ENCODE results near the gene RNF223. TPM values are rescaled to one million over a fixed set of nuclear protein-coding genes. Genes with fewer than 3 reads are reported as not detected.

RNF223 gene
- total RNA-seq, 3 donors from 2014 or later = 1.3 to 7.5 (median 2.1) TPM

DNA sequence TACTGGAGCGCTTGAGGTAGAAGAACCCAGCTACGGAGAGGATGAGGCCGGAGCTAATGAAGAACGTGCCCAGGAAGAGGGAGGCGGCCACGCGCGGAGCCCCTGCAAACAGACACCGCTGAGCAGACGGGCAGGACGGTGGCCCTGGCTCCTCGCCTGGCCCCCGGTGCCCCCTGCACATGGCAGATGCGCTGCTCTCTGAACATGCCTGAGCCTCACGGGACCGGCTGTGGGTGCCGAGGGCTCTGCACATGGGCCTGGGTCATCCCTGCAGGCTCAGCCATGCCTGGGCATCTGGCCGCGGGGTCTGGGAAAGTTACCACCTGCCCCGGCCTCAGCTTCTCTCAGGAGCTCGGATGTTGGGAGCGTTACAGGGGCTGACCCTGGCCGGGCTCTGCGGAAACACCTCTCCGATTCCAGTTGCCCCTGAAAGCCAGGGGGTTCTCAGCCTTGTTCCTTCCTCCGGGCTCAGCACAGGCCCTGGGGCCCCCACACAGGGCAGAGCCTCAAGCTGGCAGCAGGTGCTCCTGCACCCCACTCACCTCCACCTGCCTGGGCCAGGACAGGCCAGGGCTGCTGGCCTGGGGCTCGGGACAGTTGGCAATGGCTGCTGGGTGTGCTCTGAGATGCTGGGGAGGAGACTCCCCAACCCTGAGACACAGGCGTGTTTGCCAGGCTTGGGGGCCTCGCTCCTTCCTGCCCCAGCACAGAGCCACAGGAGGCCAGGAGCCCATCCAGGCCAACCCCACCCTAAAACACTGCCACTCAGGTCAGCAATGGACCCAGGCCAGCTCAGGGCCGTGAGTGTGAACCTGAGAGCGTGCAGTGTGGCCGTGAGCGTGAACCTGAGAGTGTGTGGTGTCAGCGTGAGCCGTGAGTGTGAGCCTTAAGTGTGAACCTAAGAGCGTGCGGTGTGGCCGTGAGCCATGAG lies 12.1 kb upstream of the RNF223 start:
- Histone ChIP-seq H3K9me3 (no peaks in the 10 kb centered on the region), H3K4me3 (no peak overlapping the region), H3K4me1 (ENCODE audit: low read depth) (no peaks in the 10 kb centered on the region), H3K36me3 (ENCODE audit: low read depth) (no peaks in the 10 kb centered on the region)
- DNase-seq = peak in 1 of 3 donors; percentile 42
- TF ChIP-seq, protein P1, sequence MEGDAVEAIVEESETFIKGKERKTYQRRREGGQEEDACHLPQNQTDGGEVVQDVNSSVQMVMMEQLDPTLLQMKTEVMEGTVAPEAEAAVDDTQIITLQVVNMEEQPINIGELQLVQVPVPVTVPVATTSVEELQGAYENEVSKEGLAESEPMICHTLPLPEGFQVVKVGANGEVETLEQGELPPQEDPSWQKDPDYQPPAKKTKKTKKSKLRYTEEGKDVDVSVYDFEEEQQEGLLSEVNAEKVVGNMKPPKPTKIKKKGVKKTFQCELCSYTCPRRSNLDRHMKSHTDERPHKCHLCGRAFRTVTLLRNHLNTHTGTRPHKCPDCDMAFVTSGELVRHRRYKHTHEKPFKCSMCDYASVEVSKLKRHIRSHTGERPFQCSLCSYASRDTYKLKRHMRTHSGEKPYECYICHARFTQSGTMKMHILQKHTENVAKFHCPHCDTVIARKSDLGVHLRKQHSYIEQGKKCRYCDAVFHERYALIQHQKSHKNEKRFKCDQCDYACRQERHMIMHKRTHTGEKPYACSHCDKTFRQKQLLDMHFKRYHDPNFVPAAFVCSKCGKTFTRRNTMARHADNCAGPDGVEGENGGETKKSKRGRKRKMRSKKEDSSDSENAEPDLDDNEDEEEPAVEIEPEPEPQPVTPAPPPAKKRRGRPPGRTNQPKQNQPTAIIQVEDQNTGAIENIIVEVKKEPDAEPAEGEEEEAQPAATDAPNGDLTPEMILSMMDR (IDR thresholded peaks at IDR 0.05) = no peak
- intact Hi-C loops (cut with DNase I, micrococcal nuclease) = no loop called here
- ATAC-seq = no peak

DNA sequence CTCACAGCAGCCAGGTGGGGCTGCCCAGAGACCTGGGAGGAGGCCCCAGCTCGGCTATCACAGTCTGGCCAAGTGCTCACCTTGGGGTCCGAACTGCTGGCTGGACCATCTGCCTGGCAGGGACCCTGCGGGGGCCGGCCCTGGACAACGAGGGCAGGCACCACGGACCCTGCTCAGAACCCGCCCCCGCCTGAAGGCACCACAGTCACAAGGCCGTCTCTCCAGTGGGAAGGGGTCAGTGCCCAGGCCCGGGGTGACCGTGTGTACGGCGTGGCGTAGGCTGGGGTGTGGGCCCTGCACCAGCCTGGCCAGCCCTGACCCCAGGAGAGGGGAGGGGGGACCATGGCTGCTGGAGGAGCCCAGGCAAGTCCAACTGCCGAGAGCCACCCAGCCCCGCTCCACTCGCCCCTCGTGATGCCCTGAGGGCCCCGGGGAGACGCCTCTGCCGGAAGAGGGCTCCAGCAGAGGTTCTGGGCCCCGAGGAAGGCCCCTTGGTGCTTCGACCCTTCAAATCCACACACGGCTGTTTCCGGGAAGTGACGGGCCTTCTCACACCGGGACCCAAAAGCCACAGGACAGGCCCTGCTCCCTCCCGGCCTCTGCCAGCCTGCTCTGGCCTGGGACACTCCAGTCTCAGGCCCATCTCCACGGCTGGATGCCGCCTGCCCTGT lies 11.2 kb upstream of the RNF223 start:
- DNase-seq = peak in 2 of 3 donors; percentile 22 to 39
- TF ChIP-seq, protein P1 (IDR thresholded peaks at IDR 0.05) = no peak
- H3K9me3 ChIP-seq = no peaks in the 10 kb centered on the region
- H3K4me1 ChIP-seq (ENCODE audit: low read depth) = peaks cover 1% of the 10 kb centered on the region
- no peak for ATAC-seq
- intact Hi-C loops (cut with DNase I, micrococcal nuclease) = no loop called here
- H3K4me3 ChIP-seq = no peak overlapping the region
- H3K36me3 ChIP-seq (ENCODE audit: low read depth) = no peaks in the 10 kb centered on the region

DNA sequence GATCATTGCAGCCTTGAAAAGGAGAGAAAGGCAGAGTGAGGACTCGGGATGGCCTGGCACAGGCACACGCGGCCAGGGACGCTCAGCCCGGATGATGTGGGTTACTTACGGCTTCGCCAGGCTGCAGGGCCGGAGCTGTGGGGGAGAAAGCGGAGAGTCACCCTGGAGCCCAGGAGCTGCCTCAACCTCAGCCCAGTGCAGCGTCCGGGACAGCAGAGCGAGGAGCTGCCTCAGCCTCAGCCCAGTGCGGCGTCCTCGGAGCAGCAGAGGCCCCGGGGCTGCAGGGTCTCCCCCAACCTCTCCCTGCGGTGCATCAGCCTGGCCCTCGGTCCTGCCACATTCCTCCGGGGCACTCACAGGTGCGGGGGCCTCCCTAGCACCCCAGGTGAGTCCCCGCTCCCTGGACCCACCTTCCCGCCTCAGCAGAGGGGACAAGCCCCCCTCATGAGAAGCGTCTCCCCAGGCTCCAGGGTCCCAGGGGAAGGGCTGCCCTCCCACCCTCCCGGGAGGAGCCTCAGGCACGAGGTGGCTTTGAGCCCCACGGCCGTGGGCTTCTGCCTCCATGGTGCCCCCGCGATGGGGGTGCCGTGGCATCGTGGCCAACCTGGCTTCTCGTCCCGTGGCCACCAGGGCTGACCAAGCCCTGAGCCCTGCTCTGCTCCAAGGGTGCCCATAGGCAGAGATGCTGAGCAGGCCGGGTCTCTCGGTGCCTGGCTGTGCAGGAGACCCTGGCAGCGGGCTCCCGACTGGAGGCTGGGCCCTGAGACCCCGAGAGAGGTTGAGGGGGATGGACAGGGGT lies 10.5 kb upstream of the RNF223 start:
- Histone ChIP-seq H3K9me3 (no peaks in the 10 kb centered on the region), H3K4me3 (no peak overlapping the region), H3K4me1 (ENCODE audit: low read depth) (peaks cover 9% of the 10 kb centered on the region), H3K36me3 (ENCODE audit: low read depth) (no peaks in the 10 kb centered on the region)
- peak in 2 of 3 donors; percentile 20 to 43 for DNase-seq
- ATAC-seq = no peak
- TF ChIP-seq, protein P1 (IDR thresholded peaks at IDR 0.05) = no peak
- intact Hi-C loops (cut with DNase I, micrococcal nuclease) = no loop called here

DNA sequence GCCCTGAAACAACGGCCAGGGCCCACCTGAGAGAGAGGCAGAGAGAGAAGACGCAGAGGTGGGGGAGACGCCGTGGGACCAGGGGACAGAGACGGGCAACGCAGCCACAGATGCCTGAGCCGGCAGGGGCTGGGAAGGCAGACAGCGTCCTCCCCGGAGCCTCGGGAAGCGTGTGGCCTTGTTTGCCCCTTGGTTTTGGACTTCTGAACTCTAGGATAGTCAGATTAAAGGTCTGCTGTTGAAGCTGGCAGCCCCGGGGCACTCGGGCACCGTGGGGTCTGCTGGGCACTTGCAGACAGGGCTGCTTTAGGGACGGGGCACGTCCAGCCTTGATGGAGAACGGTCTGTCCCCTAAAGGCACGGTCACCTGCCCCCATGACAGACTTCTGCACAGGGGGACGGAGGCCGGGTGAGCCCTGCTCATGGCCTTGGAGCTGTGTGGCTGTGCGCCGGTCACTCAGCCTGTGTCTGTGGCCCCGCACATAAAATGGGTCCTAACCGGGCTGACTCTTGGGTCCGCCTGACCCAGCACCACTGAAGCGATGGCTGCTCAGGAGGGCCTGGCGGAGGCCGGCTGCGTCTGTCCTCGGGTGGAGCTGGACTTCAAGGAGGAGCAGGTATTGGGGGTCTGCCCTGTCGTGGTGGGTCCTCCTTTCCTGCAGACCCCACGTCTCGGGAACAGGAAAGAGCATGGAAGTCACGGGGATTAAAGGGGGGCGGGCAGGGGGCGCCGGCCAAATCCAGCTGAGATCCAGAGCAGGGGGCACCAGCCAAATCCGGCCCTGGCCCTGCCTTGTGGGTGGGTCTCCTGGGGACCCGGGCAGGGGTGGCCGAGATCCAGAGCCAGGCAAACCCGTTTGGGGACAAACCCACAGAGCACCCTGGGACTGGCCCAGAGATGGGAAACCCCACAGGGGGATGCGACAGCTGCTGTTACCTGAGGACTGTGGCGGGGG lies 9.6 kb upstream of the RNF223 start:
- Histone ChIP-seq H3K4me1 (ENCODE audit: low read depth) (peaks cover 13% of the 10 kb centered on the region), H3K4me3 (no peak overlapping the region), H3K36me3 (ENCODE audit: low read depth) (no peaks in the 10 kb centered on the region), H3K9me3 (no peaks in the 10 kb centered on the region)
- DNase-seq = peak in 2 of 3 donors; percentile 15 to 44
- no peak for ATAC-seq
- TF ChIP-seq, protein P1 (IDR thresholded peaks at IDR 0.05) = no peak
- intact Hi-C loops (cut with DNase I, micrococcal nuclease) = no loop called here

Measured in mucosa of descending colon (tissue), 3 donors.